ENCODE data around the gene DGCR8.
A peak's percentile ranks its signal among the peaks of the same experiment; 100 is the strongest.
"Not testable (repeated sequence)": the region's sequence is repeated elsewhere in the genome, so short reads cannot be mapped to it uniquely, and the experiment has no call there.

The DGCR8 gene

DNA sequence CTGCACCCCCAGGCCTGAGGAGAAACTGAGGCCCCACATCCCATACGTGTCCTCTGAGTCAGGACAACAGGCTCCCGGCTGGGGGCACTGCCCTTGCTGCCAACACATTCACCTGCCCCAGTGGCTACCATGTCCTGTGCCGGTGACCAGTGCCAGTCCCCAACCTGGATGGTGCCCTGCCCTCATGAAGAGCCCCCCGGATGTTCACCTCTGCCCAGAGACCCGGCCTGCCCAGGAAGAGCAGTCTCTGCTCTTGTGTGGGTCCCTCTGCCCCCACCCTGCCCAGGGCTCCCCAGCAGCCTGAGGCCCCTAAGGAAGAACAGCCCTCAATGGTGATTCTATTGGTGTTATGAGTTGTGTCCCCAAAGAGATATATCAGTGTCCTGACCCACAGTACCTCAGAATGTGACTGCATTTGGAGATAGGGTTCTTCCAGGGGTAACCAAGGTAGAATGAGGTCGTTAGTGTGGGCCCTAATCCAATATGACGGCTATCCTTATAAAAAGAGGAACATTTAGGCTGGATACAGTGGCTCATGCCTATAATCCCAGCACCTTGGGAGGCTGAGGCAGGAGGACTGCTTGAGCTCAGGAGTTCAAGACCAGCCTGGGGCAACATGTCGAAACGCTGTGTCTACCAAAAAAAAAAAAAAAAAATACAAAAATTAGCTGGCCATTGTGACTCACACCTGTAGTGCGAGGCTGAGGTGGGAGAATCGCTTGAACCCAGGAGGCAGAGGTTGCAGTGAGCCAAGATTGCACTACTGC, 13.2 kb upstream of the DGCR8 start:
- DNase-seq (ENCODE audit: low spot score), result no peak

DNA sequence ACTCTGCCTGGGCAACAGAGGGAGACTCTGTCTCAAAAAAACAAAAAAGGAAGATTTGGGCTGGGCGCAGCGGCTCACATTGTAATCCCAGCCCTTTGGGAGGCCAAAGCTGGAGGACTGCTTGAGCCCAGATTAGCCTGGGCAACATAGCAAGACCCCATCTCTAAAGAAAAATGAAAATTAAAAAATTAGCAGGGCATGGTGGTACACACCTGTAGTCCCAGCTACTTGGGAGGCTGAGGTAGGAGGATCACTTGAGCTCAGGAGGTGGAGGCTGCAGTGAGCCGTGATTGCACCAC, 12.7 kb upstream of the DGCR8 start:
- DNase-seq (ENCODE audit: low spot score), result not testable (repeated sequence)

DNA sequence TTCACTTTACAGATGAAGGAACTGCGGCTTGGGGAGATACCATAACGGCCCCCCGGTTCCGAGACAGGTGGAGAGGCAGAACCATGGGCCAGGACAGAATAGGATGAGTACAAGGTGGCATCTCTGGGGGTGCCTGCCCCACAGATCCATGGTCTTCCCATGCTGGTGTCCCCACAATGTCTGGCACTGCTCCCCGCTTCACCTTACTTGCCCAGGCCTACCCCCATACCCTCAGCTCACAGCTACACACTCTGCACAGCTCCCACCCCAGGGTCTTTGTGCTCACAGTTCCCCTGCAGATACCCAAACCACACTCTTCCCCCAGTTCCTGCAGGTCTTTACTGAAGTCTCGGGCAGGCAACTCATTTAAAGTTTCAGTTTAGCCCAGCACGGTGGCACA, 11.4 kb upstream of the DGCR8 start:
- no peak for DNase-seq (ENCODE audit: low spot score)

DNA sequence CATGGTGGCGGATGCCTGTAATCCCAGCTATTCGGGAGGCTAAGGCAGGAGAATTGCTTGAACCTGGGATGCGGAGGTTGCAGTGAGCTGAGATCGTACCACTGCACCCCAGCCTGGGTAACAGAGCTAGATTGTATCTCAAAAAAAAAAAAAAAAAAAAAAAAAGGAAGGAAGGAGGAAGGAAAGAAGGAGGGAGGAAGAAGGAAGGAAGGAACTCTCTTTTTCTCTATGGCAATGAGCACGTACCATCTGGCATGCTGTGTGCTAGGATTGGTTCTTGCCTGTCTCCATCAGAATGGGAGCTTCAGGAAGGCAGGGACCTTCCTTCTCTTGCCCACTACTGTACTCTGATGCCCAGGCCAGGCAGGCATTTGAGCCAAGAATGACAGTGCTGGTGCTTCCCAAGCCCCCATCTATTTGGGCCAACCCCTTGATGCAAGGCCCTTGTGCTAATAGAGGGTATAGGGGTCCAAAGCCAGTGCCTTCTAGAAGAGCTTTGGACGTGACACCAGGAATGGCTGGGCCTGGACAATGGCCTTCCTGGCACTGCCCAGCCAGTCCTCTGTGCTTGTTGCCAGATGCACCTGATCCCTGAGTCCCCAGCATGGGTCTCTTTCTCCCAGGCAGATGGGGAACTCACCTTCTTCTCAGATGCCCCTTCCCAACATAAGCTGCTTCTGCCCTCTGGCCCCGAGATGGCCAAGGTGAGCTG, 10.6 kb upstream of the DGCR8 start:
- no peak for DNase-seq (ENCODE audit: low spot score)

DNA sequence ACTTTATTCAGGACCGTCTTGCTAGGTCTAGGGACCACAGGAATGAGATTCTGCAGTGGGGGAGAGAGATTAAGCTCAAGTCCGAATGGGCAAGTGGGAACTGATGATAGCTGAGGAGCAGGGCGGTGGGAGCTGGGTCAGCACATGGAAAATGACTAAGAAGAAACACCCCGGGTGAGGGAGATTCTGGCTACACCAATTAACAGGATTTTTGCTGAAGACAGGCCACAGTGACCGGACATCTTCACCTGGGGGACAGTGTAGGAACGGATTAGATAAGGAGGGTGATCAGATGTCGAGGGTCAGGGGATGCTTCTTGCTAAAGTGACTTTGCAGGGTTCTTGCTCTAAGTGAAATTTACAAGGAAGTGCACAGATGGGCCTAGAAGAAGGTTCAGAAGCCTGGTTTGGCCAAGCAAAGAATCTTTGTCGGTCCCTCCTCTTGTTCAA, 8.5 kb upstream of the DGCR8 start:
- DNase-seq (ENCODE audit: low spot score), result no peak

DNA sequence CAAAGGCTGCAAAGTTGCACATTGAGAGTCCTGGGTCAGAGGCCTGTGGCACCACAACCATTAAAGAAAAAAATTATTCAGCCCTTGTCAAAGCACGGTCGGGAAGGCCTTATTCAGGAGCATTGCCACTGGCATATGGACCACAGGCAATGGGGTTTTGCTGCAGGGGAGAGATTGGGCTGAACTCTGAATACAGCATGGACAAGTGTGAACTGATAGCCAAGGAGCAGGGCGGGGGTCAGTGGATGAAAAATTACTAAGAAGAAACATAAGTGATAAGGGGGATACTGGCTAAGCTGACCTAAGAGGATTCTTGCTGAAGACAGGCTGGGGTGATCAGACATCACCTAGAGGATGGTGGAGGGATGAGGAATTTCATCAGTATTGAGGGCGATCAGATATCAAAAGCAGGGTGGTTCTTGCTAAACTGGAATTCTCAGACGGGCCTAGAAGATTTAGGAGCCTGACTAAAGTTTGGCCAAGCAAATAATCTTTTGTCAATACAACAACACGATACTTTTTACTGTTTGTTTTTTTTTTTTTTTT, 3.3 kb upstream of the DGCR8 start:
- DNase-seq (ENCODE audit: low spot score), result no peak

DNA sequence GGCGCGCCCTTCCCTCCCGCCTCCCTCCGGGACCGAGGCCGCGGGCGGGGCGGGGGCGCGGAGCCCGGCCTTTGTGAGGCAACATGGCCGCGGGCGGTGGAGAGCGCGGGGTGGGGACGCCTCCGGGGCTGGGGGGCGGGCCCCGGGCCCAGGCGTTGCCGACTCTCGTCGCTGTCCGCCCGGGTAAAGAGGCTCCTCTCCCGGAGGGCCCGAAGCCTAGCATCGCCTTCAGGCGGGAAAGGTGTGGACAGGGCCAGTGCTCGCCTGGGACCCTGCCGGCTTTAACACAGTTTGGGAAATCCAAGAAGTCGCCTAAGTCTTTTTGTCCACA, 369 bp downstream of the DGCR8 start:
- peak; percentile 45 for DNase-seq (ENCODE audit: low spot score)

DNA sequence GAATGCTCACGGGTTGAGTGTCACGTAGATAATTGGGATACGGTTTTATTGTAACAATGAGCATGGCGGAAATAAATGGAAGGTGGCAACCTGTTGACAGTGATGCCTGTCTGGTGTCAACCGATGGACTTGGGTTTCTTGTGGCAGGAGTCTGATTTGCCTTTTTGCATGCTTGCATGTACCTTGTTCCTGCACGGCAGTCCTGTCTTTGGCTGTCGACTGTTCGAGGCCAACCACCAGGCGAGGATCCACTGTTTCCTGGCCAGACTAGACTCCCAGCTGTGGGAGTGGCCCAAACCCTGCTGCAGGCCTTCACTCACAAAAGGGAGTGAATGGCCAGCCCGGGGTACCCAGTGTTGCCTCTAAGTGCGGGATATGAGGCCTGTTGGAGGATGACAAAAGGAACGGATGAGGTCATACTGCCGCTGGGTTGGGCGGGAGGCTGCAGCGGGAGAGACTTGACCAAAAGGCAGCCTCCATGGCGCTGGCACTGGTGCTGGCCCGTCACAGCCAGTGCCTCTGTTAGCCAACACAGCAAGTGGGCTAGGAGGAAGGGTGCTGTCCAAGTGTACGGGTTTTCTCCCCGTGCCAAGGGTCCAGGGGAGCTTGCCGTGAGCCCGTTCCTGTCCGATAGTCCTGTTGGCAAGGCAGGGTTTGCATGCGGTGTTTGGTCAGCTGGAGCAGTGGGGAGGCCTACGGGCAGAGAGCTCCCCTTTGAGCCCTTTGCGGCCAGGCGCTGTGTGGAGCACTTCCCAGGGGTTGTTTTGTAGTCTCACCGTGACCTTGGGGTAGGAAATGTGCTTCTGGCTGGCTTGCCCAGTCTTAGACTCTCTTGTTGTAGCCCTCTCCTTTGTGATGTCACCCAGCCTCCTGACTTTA, 974 bp downstream of the DGCR8 start:
- DNase-seq (ENCODE audit: low spot score), result peak; percentile 24

DNA sequence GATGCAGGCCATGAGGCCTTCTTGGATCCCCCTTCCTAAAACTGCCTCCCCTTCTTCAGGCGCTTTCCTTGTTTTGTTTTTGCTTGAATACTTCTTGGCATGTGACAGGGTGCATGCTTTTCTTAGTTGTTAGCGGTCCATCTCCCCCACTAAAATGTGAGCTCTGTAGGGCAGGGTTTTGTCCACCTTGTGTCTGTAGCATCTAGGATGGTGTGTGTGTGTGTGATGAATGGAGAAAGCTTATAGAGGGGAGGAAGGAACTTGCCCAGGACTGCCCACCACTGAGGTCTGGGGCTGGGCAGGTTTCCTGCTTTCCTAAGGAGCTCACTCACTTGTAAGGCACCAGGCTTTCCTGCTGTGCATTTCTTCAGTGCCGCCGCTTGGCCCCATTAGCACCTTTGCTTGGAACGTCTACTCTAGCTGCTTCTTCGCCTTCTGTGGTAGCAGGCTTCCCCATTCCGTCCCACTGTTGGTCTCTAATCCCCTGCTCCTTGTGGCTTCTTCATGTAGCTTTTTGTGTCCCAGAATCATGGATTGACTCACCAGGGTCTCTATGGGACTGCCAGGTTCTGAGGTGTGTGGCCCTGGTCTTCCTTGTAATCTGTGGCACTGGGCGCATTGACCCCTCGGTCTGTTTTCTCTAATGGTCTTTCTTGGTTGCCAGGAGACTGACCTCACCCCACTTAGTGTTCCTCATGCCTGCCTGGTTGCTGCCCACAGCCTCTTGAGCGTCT, 3.3 kb downstream of the DGCR8 start:
- no peak for DNase-seq (ENCODE audit: low spot score)

DNA sequence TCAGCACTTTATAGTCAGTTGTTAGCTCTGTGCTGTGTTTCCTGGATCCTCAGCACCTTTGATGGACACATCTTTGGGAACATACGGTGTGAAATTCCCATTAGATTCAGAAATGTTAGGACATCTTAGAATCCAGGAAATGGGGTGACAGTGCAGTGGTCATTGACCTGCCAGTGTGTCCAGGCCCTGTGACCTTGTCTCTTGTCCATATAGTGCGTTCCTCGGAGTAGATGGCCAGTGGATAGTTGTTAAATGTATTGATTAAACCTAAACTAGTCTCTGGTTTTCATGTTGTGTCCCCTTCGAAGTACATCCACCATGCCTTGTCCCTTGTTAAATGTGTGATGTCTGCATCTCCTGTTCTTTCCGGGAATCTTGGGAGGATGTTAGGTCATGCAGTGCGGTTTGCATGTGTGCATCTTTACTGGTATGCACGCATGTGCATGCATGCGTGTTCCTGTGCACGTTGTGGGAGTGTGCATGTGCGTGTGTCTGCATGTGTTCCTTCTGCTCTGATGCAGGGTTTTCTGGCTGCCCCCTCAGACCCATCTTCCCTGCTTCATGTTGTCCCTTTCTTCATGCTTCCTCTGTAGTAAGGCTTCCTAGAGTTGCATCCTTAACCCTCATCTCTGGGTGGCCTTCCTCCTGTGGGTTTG, 4.0 kb downstream of the DGCR8 start:
- no peak for DNase-seq (ENCODE audit: low spot score)

DNA sequence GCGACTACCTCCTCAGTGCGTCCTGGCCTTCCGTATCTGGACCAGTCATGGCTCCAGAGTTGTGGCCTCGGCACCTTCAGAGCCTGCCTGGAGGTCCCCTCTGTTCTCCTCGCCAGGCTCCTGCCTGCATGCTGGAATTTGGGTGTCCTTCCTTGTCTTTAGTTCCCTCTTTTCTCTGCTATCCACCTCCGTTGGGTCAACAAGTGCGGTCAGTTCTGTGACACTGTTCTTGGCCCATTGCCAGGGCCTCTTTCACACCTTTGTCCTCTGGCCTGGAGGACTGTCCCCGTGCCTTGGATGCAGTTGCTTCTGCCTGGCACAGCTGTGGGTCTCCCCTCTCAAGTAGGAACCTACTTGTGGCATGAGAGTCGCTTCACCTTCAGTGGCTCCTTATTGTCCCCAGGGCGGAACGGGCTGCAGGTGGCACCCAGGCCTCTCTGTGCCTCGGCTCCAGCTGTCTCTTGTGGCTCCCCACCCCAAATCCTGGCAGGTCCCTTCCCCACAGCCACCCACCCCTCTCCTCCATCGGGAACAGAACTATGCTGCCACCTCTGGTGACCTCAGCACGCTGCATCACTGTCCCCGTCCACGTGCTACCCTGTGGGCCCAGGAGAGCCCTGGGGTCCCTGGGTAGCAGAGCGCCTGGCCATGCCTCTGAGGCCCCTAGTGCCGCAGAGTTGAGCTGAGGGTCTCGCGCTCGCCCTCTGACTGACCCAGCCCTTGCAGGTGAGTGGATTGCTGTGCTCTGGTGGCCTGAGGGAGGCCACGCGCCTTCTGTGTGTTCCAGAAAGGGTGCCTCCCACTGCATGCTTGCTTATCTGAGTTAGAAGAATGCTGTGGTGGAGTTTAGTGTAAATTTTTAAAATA, 4.7 kb downstream of the DGCR8 start:
- DNase-seq (ENCODE audit: low spot score), result no peak

DNA sequence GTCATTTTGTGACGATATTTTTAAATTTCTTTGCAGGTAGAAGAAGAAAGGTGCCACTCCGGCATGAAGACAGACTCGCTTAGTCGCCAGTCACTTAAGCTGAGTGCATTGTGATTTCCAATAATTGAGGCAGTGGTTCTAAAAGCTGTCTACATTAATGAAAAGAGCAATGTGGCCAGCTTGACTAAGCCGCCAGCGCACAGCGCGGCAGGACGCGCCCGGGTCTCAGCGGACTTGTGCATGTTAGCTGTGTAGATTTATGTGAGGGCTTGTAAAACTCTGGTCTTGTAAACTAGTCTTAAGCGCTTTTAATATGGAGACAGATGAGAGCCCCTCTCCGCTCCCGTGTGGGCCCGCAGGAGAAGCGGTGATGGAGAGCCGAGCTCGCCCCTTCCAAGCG, 5.6 kb downstream of the DGCR8 start:
- DNase-seq (ENCODE audit: low spot score), result no peak

DNA sequence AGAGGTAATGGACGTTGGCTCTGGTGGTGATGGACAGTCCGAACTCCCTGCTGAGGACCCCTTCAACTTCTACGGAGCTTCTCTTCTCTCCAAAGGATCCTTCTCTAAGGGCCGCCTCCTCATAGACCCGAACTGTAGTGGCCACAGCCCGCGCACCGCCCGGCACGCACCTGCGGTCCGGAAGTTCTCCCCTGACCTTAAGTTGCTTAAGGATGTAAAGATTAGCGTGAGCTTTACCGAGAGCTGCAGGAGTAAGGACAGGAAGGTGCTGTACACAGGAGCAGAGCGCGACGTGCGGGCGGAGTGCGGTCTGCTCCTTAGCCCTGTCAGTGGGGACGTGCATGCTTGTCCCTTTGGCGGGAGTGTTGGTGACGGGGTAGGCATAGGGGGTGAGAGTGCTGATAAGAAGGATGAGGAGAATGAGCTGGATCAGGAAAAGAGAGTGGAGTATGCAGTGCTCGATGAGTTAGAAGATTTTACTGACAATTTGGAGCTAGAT, 6.1 kb downstream of the DGCR8 start:
- DNase-seq (ENCODE audit: low spot score), result no peak

DNA sequence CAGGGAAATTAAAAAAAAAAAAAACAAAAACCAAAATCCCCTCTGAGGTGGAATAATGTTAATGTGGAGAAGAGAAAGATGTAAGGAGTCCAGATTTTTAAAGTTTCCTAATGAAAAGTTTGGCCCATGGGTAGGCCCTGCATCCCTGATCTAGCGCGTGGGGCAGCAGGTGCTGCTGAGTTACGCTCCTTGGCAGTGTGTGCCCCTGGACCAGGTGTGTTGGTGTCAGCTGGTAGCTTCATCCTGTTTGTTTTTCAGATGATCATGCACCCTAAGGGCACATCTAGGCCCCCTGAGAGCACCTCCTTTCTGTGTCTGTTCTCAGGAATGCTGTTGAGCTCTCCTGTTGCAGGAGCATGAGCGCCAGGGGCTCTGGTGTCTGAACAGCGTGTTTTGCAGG, 6.7 kb downstream of the DGCR8 start:
- no peak for DNase-seq (ENCODE audit: low spot score)

DNA sequence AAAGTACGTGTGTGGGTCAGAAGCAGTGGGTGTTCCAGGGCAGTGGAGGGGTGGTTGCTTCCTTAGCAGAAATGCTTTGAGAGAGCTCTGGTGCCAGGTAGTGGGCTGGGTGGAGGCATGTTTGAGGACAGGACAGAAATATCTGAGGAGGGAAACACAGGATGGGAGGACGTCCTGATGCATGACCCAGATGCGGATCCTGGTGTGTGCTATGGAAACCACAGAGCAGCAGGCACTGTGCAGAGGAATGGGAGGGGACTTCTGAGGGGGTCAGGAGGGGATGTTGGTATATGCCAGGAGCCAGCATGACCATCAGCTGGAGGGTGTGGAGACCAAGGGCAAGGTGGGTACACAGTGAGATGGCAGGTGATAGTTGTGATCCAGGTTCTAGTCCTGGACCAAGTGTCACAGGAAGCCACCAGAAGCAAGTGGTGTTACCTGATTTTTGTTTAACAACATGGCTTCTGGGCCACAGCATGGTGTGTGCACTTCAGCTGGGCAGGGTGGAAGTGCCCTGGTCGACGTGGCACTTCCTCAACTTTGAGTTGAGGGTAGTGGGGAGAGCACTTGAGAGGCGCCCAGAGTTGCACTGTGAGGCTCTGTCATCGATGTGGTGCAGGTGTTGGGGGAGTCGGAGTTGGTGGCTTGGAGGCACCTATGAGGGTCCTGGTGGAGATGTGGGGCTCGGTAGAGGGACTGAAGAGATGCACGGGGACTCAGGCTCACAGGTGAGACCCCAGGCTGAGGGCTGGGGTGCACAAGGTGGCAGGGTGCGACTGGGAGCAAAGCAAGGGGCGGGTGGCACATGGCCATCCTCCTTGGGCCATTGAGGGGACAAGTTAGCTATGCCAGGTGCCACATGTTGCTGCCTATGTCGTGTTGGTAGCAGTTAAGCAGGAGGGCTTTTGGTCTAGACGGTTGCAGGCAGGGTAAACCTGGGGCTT, 7.5 kb downstream of the DGCR8 start:
- no peak for DNase-seq (ENCODE audit: low spot score)

DNA sequence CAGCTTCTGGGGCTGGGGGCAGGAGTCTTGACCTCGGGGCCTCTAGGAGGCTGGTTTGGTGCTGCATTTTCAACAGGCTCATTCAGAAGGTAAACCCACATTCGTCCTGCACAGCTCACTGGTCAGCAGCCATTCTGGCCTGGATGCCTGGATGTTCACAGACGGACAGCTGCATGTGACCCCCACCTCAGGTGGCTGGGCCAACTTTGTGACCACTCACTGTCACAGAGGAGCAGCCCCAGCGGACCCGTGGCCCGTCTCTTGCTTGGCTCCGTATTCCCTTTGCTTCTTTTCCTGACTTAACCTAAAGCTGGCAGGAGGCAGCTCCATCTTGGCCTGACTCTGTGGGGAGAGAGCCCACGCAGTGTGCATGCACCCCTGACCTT, 8.2 kb downstream of the DGCR8 start:
- no peak for DNase-seq (ENCODE audit: low spot score)

DNA sequence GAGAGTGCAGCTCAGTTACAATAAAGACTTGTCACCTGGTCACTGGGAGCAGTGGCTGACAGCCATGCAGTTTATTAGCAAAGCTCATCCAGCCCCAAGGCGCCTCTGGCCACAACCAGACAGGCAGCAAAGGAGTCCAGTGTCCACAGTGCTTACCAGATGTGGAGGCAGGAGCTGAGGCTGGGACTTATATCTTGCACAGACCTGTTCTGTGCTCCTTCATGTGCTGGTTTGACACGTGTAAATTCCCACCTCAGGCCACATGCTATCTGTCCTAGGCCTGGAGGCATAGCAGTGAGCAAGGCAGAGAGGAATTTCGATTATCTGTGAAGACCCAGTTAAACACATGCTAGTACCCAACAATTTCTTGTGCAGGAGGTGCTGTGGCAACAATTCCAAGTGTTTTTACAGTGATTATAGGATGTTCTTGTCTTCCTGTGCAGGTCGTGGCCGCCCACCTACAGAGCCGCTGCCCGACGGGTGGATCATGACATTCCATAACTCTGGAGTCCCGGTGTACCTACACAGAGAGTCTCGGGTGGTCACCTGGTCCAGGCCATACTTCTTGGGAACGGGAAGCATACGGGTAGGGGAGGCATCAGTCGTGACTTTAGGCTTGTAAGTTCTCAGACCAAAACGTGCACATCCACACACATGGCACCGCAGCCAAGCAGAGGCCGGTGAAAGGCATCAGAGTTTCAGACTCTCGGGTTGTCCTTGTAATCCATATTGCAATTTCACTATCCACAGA, 9.4 kb downstream of the DGCR8 start:
- no peak for DNase-seq (ENCODE audit: low spot score)

DNA sequence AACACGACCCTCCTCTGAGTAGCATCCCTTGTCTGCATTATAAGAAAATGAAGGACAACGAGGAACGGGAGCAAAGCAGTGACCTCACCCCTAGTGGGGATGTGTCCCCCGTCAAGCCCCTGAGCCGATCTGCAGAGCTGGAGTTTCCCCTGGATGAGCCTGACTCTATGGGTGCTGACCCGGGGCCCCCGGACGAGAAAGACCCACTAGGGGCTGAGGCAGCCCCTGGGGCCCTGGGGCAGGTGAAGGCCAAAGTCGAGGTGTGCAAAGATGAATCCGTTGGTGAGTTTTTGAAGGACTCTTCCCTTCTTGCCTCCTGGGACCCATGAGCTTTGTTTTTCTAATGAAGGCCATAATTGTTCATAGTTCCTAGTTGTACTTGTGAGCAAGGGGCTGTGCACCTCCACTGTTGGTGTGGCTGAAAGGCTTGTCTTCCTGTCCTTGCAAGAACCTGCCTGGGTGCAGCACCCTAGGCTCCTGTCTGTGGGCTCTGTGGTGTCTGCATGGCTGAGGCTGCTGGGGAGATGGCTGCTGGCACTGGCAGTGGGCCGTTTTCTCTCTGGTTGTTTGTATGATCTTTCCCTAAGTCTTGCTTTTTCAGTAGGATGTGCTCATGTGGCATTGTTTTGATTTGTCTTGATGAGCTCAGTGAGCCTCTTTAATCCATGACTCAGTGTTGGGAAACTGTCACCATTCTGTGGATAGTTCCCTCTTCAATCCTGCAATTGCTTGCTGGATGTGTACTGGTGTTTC, 10.1 kb downstream of the DGCR8 start:
- no peak for DNase-seq (ENCODE audit: low spot score)

Data from LoVo (cell line).